AG10803 (cell line): ENCODE data around the gene INPP5A.

ENCODE experiments used
- DNase-seq: peaks from one replicate; pipeline ENCODE4 v3.0.0; 2010; ENCODE audit warnings: low read depth
- H3K4me3 ChIP-seq: 2 replicates; pipeline ENCODE4 v1.5.1; 2011; ENCODE audit warnings: mild to moderate bottlenecking, low read length, control low read depth
- TF ChIP-seq, protein P1 (sequence below): conservative IDR thresholded peaks from 2 replicates; pipeline ENCODE4 v1.5.1; 2011; ENCODE audit warnings: mild to moderate bottlenecking, low read length, control low read depth, inconsistent platforms

INPP5A gene

DNA sequence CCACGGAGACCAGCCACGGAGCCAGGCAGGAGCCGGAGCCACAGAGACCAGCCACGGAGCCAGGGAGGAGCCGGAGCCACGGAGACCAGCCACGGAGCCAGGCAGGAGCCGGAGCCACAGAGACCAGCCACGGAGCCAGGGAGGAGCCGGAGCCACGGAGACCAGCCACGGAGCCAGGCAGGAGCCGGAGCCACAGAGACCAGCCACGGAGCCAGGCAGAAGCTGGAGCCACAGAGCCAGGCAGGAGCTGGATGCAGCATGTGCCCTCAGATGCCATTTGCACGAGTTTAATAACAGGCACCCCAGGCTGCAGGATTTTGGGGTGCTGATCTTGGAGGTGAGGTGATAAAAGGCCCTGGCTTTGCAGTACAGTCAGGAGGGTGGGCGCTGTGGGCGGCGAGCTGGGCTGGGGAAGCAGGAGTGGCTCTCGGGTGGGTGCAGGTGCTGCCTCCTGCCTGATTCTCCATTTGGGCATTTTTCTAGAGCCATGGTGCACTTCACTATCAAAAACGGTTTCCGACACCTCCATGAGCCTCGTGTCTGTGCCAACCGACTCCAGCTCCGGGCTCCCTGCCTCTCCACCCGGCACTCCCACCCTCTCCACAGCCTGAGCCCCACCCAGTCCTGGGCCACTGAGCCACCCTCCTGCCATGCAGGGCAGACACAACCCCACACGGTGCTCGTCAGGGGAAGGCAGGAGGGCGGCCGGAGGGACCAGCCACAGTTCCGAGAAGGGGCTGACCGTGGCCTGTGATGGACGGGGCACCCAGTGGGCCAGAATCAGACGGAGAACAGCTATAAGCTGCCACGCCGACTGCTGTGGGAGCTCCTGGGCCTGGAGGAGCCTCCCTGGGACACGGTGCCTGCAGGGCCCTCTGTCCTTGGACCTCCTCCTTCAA, 289.2 kb downstream of the INPP5A start:
- TF ChIP-seq, protein P1, sequence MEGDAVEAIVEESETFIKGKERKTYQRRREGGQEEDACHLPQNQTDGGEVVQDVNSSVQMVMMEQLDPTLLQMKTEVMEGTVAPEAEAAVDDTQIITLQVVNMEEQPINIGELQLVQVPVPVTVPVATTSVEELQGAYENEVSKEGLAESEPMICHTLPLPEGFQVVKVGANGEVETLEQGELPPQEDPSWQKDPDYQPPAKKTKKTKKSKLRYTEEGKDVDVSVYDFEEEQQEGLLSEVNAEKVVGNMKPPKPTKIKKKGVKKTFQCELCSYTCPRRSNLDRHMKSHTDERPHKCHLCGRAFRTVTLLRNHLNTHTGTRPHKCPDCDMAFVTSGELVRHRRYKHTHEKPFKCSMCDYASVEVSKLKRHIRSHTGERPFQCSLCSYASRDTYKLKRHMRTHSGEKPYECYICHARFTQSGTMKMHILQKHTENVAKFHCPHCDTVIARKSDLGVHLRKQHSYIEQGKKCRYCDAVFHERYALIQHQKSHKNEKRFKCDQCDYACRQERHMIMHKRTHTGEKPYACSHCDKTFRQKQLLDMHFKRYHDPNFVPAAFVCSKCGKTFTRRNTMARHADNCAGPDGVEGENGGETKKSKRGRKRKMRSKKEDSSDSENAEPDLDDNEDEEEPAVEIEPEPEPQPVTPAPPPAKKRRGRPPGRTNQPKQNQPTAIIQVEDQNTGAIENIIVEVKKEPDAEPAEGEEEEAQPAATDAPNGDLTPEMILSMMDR, result no peak
- DNase-seq, result no peak
- H3K4me3 ChIP-seq, result no peak overlapping the region

DNA sequence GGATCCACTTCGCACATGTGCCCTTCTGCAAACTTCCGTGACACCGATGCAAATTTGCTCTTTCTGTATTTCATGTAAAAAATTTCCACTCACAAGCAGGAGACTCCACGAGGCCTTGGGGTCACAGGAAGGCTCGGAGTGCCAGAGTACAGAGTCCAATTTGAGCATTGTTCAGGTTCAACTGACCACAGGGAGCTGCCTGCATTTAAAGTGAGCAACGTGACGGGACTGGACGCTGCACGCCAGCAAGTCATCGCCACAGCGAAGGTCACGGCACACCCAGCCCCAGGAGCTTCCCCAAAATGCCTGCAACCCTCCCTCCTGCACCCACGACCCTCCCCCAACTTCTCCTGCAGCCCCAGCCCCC, 289.8 kb downstream of the INPP5A start:
- DNase-seq, result no peak
- TF ChIP-seq, protein P1, result no peak
- H3K4me3 ChIP-seq, result no peak overlapping the region

DNA sequence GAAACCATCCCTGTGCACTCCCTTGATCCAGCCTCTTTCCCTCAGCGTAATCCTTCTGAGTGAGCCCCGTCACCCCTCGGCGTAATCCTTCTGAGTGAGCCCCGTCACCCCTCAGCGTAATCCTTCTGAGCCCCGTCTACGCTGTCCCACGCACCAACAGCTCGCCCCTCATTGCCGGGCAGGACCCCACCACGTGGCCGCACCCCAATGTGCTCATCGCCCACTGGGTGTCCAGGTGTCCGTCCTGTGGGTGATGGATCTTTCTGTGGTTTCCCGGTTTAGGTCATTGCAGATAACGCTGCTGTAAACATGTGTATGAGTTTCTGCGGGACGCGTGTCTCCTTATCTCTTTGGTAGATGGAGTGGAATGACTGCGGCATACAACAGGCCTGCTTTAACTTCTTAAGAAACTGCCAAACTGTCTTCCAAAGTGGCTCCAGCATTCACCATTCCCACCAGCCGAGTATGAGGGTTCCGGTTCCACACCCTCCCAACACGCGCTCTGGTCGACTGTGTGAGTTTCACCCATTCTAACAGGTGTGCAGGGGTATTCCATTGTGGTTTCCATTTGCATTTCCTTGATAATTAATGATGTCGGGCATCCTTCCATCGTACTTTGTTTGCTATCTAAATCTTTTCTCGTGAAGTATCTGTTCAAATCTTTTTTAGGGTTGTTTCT, 290.4 kb downstream of the INPP5A start:
- TF ChIP-seq, protein P1, result no peak
- H3K4me3 ChIP-seq, result no peak overlapping the region
- DNase-seq, result no peak

DNA sequence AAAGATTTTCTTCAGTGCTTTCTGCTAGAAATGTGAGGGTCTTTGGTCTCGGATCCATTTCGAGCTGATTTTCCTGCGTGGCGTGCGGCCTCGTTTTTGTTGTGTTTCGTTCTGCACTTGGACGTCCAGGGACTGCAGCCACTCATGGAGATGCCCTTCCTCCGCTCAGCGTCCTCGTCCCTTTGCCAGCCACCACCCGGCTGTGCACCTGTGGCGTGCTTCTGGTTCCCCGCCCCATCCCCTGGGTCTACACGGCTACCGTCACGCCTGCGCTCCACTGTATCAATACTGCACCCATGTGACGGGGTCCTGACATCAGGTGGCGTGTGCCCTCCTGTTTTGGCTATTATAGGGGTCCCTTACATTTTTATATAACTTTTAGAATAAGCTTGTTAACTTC, 291.1 kb downstream of the INPP5A start:
- TF ChIP-seq, protein P1, result no peak
- no peak overlapping the region for H3K4me3 ChIP-seq
- no peak for DNase-seq

DNA sequence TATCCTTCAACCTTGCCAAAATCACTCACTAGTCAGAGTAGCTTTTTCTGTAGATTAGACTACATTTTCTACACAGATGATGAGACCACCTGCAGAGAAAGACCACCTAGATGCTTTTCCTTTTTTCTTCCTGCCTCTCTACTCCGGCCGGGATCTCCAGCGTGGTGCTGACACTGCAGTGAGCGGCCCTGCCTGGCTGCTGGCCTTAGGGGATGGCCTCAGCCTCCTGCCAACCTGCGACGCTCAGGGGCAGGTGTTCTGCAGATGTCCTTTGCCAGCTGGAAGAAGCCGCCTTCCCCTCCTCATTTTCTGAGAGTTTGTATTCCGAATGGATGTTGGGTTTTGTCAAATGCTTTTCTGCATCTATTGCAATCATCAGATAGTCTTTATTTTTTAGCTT, 291.8 kb downstream of the INPP5A start:
- H3K4me3 ChIP-seq, result no peak overlapping the region
- DNase-seq, result no peak
- TF ChIP-seq, protein P1, result no peak

DNA sequence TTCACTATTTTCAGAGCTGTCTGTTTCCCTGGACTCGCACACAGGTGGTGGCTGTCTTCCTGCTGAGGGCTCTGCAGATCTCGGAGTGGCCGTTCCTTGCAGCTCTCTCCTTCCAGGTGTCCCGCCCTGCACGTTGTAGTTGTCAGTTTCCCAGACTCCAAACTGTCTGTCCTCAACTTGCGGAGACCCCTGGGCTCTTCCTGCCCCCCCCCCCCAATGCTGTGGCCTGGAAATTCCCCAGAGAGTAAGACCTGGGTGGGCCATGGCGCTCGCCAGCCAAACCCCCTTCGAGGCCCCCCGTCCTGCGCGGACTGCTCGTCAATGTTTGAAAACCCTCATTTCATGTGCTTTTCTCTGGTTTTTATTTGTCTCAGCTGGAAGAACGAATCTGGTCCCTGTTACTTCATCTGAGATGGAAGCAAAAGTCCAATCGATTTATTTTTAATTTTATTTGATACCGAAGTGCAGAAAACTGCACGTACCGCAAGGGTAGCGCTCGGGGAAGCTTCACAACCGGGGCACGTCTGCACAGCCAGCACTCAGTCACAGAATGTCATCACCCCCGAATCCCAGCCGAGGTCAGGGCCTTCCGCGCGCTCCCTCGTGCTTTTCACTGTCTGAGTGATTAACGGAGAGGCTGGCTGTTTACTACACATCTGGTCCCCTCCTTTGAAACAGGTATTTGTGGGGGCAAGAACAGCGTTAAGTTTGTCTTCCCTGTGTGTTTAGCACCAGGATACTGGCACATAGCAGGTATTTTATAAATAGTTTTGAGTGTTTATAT, 294.8 kb downstream of the INPP5A start:
- H3K4me3 ChIP-seq, result no peak overlapping the region

More for the DNA sequence above, 294.8 kb downstream of the INPP5A start:
- DNase-seq, result no peak
- TF ChIP-seq, protein P1, result no peak
